Measurements from ENCODE around the gene AGRN. TPM values are rescaled to one million over a fixed set of nuclear protein-coding genes. Genes with fewer than 3 reads are reported as not detected.
"Not testable (repeated sequence)": the region's sequence is repeated elsewhere in the genome, so short reads cannot be mapped to it uniquely, and the experiment has no call there.

AGRN gene
- total RNA-seq, 1 donor from 2014 or later: 135 TPM

GRCh38 chr1:1098681-1099421, 78.9 kb downstream of the AGRN start:
- no peak for TF ChIP-seq CTCF (IDR thresholded peaks at IDR 0.05)
- H3K27ac ChIP-seq: no peak overlapping the region
- DNase-seq (peak; percentile 5), ATAC-seq (no peak)
- no peaks in the 10 kb centered on the region for H3K4me1 ChIP-seq
- H3K27me3 ChIP-seq: no peaks in the 10 kb centered on the region
- no peaks in the 10 kb centered on the region for H3K36me3 ChIP-seq
- H3K9me3 ChIP-seq: no peaks in the 10 kb centered on the region
- intact Hi-C loops (cut with DNase I): no loop called here
- no peak overlapping the region for H3K4me3 ChIP-seq

- Histone ChIP-seq H3K27ac (no peak overlapping the region), H3K4me1 (no peaks in the 10 kb centered on the region), H3K27me3 (no peaks in the 10 kb centered on the region), H3K9me3 (no peaks in the 10 kb centered on the region), H3K36me3 (no peaks in the 10 kb centered on the region), H3K4me3 (no peak overlapping the region)
- TF ChIP-seq CTCF (IDR thresholded peaks at IDR 0.05): no peak
- intact Hi-C loops (cut with DNase I): no loop called here
- ATAC-seq (no peak), DNase-seq (no peak)
Observed at GRCh38 chr1:1099506-1100183, 79.7 kb downstream of the AGRN start.

- intact Hi-C loops (cut with DNase I): no loop called here
- no peaks in the 10 kb centered on the region for H3K4me1 ChIP-seq
- TF ChIP-seq CTCF (IDR thresholded peaks at IDR 0.05): no peak
- no peaks in the 10 kb centered on the region for H3K9me3 ChIP-seq
- H3K36me3 ChIP-seq: no peaks in the 10 kb centered on the region
- no peak overlapping the region for H3K27ac ChIP-seq
- ATAC-seq (no peak), DNase-seq (peak; percentile 39)
- H3K27me3 ChIP-seq: no peaks in the 10 kb centered on the region
- no peak overlapping the region for H3K4me3 ChIP-seq
Observed at GRCh38 chr1:1100296-1100695, 80.4 kb downstream of the AGRN start.

GRCh38 chr1:1101503-1101902, 81.6 kb downstream of the AGRN start:
- TF ChIP-seq CTCF (IDR thresholded peaks at IDR 0.05): no peak
- H3K4me1 ChIP-seq: no peaks in the 10 kb centered on the region
- H3K4me3 ChIP-seq: no peak overlapping the region
- intact Hi-C loops (cut with DNase I): no loop called here
- H3K36me3 ChIP-seq: no peaks in the 10 kb centered on the region
- H3K27me3 ChIP-seq: no peaks in the 10 kb centered on the region
- ATAC-seq: no peak
- DNase-seq: peak; percentile 13
- H3K27ac ChIP-seq: no peak overlapping the region
- H3K9me3 ChIP-seq: no peaks in the 10 kb centered on the region

GRCh38 chr1:1104152-1104551, 84.2 kb downstream of the AGRN start:
- DNase-seq: peak; percentile 33

More at GRCh38 chr1:1104152-1104551, 84.2 kb downstream of the AGRN start:
- H3K36me3 ChIP-seq; H3K27me3 ChIP-seq; H3K4me3 ChIP-seq; H3K27ac ChIP-seq; intact Hi-C loops (cut with DNase I); H3K9me3 ChIP-seq; ATAC-seq; H3K4me1 ChIP-seq: not testable (repeated sequence)

Other genes starting within 250 kb of the AGRN start
- 6.0 TPM for gene SAMD11, start 96.2 kb upstream of the AGRN start, total RNA-seq
- 54.5 TPM for gene NOC2L, start 60.9 kb upstream of the AGRN start, total RNA-seq
- gene KLHL17, start 59.5 kb upstream of the AGRN start, total RNA-seq: 17.0 TPM
- 2.1 TPM for gene PLEKHN1, start 53.6 kb upstream of the AGRN start, total RNA-seq
- gene PERM1, start 38.0 kb upstream of the AGRN start, total RNA-seq: 0.35 TPM
- 26.8 TPM for gene HES4, start 20.0 kb upstream of the AGRN start, total RNA-seq
- gene ISG15, start 6.6 kb upstream of the AGRN start, total RNA-seq: 93.6 TPM
- gene RNF223, start 54.2 kb downstream of the AGRN start, total RNA-seq: 0.55 TPM
- 9.7 TPM for gene C1orf159, start 96.0 kb downstream of the AGRN start, total RNA-seq
- not detected for gene TTLL10, start 153.8 kb downstream of the AGRN start, total RNA-seq
- gene TNFRSF18, start 186.5 kb downstream of the AGRN start, total RNA-seq: 0.98 TPM
- gene TNFRSF4, start 194.0 kb downstream of the AGRN start, total RNA-seq: 7.7 TPM
- 132 TPM for gene SDF4, start 211.9 kb downstream of the AGRN start, total RNA-seq
- 16.7 TPM for gene B3GALT6, start 212.1 kb downstream of the AGRN start, total RNA-seq
- gene C1QTNF12, start 226.6 kb downstream of the AGRN start, total RNA-seq: 2.6 TPM

All from upper lobe of right lung (tissue), 1 donor.